ENCODE measurements around the gene GMEB1.
A peak's percentile ranks its signal among the peaks of the same experiment; 100 is the strongest.
"Not testable (repeated sequence)": the region's sequence is repeated elsewhere in the genome, so short reads cannot be mapped to it uniquely, and the experiment has no call there.

GMEB1 gene

DNA sequence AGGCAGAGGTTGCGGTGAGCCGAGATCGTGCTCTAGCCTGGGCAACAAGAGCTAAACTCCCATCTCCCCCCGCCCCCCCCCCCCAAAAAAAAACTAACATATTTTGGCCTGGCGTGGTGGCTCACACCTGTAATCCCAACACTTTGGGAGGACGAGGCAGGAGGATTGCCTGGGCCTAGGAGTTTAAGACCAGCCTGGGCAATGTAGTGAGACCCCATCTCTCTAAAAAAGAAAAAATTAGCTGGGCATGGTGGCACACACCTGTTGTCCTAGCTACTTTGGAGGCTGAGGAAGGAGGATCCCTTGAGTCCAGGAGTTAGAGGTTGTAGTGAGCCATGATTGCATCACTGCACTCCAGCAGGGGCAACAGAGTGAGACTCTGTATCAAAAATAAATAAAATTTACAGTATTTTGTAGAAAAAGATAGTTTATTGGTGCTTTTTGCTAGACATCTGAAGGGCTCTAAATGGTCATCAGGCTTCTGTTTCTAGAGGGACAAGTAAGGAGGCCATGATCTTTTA is 77.1 kb downstream of the GMEB1 start:
- Histone ChIP-seq H3K9me3 (ENCODE audit: severe bottlenecking) (no peaks in the 10 kb centered on the region), H3K4me3 (ENCODE audit: low read depth, low read length) (no peak overlapping the region), H3K27ac (no peak overlapping the region), H3K36me3 (peaks cover 91% of the 10 kb centered on the region), H3K27me3 (ENCODE audit: insufficient read depth, low read depth, severe bottlenecking) (no peaks in the 10 kb centered on the region)
- TF ChIP-seq, protein P1, sequence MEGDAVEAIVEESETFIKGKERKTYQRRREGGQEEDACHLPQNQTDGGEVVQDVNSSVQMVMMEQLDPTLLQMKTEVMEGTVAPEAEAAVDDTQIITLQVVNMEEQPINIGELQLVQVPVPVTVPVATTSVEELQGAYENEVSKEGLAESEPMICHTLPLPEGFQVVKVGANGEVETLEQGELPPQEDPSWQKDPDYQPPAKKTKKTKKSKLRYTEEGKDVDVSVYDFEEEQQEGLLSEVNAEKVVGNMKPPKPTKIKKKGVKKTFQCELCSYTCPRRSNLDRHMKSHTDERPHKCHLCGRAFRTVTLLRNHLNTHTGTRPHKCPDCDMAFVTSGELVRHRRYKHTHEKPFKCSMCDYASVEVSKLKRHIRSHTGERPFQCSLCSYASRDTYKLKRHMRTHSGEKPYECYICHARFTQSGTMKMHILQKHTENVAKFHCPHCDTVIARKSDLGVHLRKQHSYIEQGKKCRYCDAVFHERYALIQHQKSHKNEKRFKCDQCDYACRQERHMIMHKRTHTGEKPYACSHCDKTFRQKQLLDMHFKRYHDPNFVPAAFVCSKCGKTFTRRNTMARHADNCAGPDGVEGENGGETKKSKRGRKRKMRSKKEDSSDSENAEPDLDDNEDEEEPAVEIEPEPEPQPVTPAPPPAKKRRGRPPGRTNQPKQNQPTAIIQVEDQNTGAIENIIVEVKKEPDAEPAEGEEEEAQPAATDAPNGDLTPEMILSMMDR (IDR thresholded peaks at IDR 0.05; ENCODE audit: low read depth, low read length), result no peak
- no peak for DNase-seq

DNA sequence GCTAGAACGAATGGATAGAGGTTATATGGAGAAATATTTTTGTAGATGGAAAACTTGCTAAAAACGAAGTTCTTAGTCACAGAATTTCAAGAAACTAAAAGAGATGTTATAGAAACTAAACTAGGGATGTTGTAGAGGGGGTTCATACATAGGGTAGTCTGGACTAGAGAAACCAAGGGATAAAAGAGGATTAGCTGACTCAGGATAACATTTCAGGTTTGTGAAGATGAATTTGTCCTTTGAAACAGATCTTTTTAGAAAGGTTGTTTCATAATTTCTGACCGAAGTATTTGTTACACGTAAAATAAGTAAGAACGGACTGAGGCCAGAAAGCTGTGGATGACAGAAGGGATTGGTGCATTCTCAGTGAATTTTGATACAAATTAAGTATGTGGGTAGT is 81.7 kb downstream of the GMEB1 start:
- Histone ChIP-seq H3K27ac (no peak overlapping the region), H3K36me3 (peaks cover 81% of the 10 kb centered on the region), H3K27me3 (ENCODE audit: insufficient read depth, low read depth, severe bottlenecking) (no peaks in the 10 kb centered on the region), H3K9me3 (ENCODE audit: severe bottlenecking) (no peaks in the 10 kb centered on the region), H3K4me3 (ENCODE audit: low read depth, low read length) (no peak overlapping the region)
- DNase-seq, result no peak
- TF ChIP-seq, protein P1 (IDR thresholded peaks at IDR 0.05; ENCODE audit: low read depth, low read length), result no peak

- not testable (repeated sequence) for H3K9me3 ChIP-seq (ENCODE audit: severe bottlenecking); H3K27ac ChIP-seq; DNase-seq; H3K4me3 ChIP-seq (ENCODE audit: low read depth, low read length); H3K27me3 ChIP-seq (ENCODE audit: insufficient read depth, low read depth, severe bottlenecking)
- H3K36me3 ChIP-seq, result peaks cover 80% of the 10 kb centered on the region
Measured at GRCh38 chr1:28750771-28751294, 82.2 kb downstream of the GMEB1 start.

DNA sequence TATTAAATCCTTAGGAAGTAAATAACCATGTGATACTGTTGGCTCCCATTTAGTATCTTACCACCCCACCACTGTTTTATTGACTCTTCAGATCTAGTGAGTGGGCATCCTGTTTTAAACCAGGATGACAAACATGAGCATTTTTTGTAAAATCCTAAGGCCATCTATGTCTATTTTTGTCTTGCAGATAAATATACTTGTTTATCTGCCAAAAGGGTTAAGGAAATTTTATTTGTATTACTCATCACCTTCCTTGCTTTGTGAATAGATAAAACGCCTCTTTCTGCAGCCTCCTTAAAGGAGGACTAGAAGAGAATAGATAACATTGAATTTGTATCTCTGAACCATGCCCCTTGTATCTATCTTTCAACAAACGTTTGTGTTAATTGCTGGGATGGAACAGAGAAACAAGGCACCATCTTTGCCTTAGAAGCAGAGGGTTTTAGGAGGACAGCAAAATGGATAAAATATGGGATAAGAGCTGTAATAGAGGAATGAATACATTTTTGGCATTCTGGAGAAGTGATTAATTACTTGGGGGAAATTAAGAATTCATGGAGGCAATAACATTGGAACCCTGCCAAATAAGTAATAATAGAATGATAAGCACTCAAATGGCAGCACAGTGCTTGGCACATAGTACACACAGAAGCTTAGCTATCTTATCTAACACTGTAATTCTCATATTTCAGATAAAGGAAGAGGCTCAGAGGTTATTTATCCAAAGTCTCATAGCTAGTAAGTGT is 82.9 kb downstream of the GMEB1 start:
- Histone ChIP-seq H3K9me3 (ENCODE audit: severe bottlenecking) (no peaks in the 10 kb centered on the region), H3K27ac (no peak overlapping the region), H3K27me3 (ENCODE audit: insufficient read depth, low read depth, severe bottlenecking) (no peaks in the 10 kb centered on the region), H3K4me3 (ENCODE audit: low read depth, low read length) (no peak overlapping the region), H3K36me3 (peaks cover 80% of the 10 kb centered on the region)
- TF ChIP-seq, protein P1 (IDR thresholded peaks at IDR 0.05; ENCODE audit: low read depth, low read length), result no peak
- no peak for DNase-seq

DNA sequence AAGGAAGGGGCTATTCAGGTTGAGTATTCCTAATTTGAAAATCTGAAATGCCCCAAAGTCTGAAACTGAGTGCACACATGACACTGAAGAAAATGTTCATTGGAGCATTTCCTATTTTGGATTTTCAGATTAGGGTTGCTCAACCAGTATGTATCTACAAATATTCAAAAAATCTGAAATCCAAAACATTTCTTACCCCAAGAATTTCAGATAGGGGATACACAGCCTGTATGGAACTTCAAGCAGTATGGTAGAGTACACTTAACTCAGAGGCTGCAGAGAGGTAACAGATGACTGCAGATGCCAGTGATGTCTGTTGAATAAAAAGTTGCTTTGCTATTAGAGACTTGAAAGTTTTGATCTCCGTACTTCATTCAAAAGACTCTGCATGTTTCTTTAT is 87.1 kb downstream of the GMEB1 start:
- TF ChIP-seq, protein P1 (IDR thresholded peaks at IDR 0.05; ENCODE audit: low read depth, low read length), result no peak
- H3K27ac ChIP-seq, result no peak overlapping the region
- H3K9me3 ChIP-seq (ENCODE audit: severe bottlenecking), result no peaks in the 10 kb centered on the region
- no peak for DNase-seq
- H3K27me3 ChIP-seq (ENCODE audit: insufficient read depth, low read depth, severe bottlenecking), result no peaks in the 10 kb centered on the region
- H3K36me3 ChIP-seq, result peaks cover 83% of the 10 kb centered on the region
- H3K4me3 ChIP-seq (ENCODE audit: low read depth, low read length), result no peak overlapping the region

GRCh38 chr1:28756846-28757245 is 88.3 kb downstream of the GMEB1 start:
- no peaks in the 10 kb centered on the region for H3K27me3 ChIP-seq (ENCODE audit: insufficient read depth, low read depth, severe bottlenecking)
- peaks cover 83% of the 10 kb centered on the region for H3K36me3 ChIP-seq
- TF ChIP-seq, protein P1 (IDR thresholded peaks at IDR 0.05; ENCODE audit: low read depth, low read length), result 0 out of 2 replicates have a peak, but pooled peaks have one; percentile 27
- H3K4me3 ChIP-seq (ENCODE audit: low read depth, low read length), result no peak overlapping the region
- no peaks in the 10 kb centered on the region for H3K9me3 ChIP-seq (ENCODE audit: severe bottlenecking)
- H3K27ac ChIP-seq, result no peak overlapping the region
- DNase-seq, result no peak
